DND-41 (cell line): Measurements from ENCODE around the gene NRP1.

Experiments
- ATAC-seq: fragments of 200-7000 bp; cut with Tn5 transposase; 3 replicates; pipeline ENCODE4 v1.9.1; 2021; ENCODE audit warnings: low read depth; ENCODE audit not compliant: insufficient read depth
- DNase-seq: peaks from one replicate; pipeline ENCODE4 v3.0.0-alpha.2; 2020
- H2AFZ ChIP-seq: 2 replicates; pipeline ENCODE4 v1.6.0; 2012; ENCODE audit warnings: low read depth, low read length
- H3K27ac ChIP-seq: 2 replicates; pipeline ENCODE4 v1.5.1; 2012; ENCODE audit warnings: low read length, inconsistent platforms
- H3K27me3 ChIP-seq: fragments of 200-600 bp; sonication (generic); 2 replicates; pipeline ENCODE4 v1.6.0; 2012; ENCODE audit warnings: low read length, mild to moderate bottlenecking, inconsistent platforms; ENCODE audit not compliant: insufficient read depth, poor library complexity
- H3K36me3 ChIP-seq: 2 replicates; pipeline ENCODE4 v1.5.1; 2012; ENCODE audit warnings: low read length, inconsistent platforms; ENCODE audit not compliant: insufficient read depth
- H3K4me1 ChIP-seq: 2 replicates; pipeline ENCODE4 v1.5.1; 2012; ENCODE audit warnings: mild to moderate bottlenecking, low read length; ENCODE audit not compliant: insufficient read depth
- H3K4me2 ChIP-seq: 2 replicates; pipeline ENCODE4 v1.6.0; 2012; ENCODE audit warnings: mild to moderate bottlenecking, moderate library complexity, low read length, inconsistent platforms; ENCODE audit not compliant: insufficient read depth
- H3K4me3 ChIP-seq, 2 experiments: fragments of 200-600 bp in 1 of 2; shearing (Covaris generic) in 1 of 2; 2 replicates each; pipeline ENCODE4 v1.5.1; 2012 to 2016; ENCODE audit warnings: inconsistent platforms in 2 of 2, low read length in 2 of 2, mild to moderate bottlenecking in 2 of 2, low read depth in 1 of 2, moderate library complexity in 1 of 2
- H3K79me2 ChIP-seq: 2 replicates; pipeline ENCODE4 v1.6.0; 2012; ENCODE audit warnings: low read length, inconsistent platforms; ENCODE audit not compliant: insufficient read depth
- H3K9ac ChIP-seq: 2 replicates; pipeline ENCODE4 v1.6.0; 2012; ENCODE audit warnings: low read depth, mild to moderate bottlenecking, inconsistent platforms, low read length, moderate library complexity
- H3K9me3 ChIP-seq: 2 replicates; pipeline ENCODE4 v1.5.1; 2012; ENCODE audit warnings: low read length, moderate library complexity, mild to moderate bottlenecking, inconsistent platforms; ENCODE audit not compliant: insufficient read depth, severe bottlenecking
- H4K20me1 ChIP-seq: 2 replicates; pipeline ENCODE4 v1.6.0; 2012; ENCODE audit warnings: low read length; ENCODE audit not compliant: insufficient read depth
- EZH2 ChIP-seq: IDR thresholded peaks from 3 replicates; pipeline ENCODE4 v1.6.1; 2012; ENCODE audit warnings: borderline replicate concordance, low read depth, mild to moderate bottlenecking, moderate library complexity, low read length, inconsistent platforms; ENCODE audit not compliant: severe bottlenecking
- TF ChIP-seq, protein P1 (sequence below): IDR thresholded peaks from 2 replicates; pipeline ENCODE4 v1.5.1; 2012; ENCODE audit warnings: borderline replicate concordance, low read length, moderate library complexity, mild to moderate bottlenecking; ENCODE audit not compliant: poor library complexity, severe bottlenecking; ENCODE audit errors: extremely low read depth

Gene NRP1

DNA sequence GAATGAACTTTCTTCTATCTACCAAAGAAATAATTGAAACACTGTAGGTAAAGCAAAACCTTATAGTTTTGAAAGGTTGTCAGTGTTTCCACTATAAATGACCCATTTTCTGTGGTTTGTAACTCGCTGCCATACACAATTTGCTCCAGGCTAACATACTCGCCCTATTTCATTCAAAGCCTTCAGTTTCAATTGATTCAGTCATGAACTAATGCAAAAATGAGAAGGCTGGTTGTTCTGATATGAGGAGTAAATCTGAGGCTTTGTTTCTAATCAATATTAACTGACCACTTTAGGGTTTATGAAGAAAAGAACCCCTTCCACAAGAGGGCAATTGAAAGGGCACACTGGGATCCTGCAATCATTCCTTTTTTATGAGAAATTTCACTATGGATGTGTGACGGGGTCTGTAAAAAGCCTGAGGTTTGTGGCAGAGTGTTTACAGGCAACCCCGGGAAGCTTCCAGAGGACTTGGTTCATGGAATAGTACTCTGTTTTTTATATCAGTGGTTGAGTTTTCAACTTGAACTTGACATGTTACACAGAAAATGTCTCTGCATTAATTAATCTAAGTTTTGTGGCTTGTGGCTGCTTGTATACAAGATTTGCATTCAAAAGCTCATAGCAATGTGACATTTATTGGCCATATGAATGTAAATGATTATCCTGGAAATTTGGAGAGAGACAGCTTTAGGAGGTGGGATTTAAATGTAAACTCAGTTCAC, 133.2 kb downstream of the NRP1 start:
- Histone ChIP-seq H3K79me2 (no peaks in the 10 kb centered on the region), H3K27me3 (no peaks in the 10 kb centered on the region), H2AFZ (no peak overlapping the region), H3K4me2 (no peak overlapping the region), H3K27ac (no peak overlapping the region), H3K4me1 (no peaks in the 10 kb centered on the region), H3K9ac (no peak overlapping the region), H3K36me3 (no peaks in the 10 kb centered on the region), H3K9me3 (no peaks in the 10 kb centered on the region), H3K4me3 (no peak overlapping the region), H4K20me1 (no peaks in the 10 kb centered on the region)
- no peak for DNase-seq
- no peak for TF ChIP-seq EZH2
- TF ChIP-seq, protein P1, sequence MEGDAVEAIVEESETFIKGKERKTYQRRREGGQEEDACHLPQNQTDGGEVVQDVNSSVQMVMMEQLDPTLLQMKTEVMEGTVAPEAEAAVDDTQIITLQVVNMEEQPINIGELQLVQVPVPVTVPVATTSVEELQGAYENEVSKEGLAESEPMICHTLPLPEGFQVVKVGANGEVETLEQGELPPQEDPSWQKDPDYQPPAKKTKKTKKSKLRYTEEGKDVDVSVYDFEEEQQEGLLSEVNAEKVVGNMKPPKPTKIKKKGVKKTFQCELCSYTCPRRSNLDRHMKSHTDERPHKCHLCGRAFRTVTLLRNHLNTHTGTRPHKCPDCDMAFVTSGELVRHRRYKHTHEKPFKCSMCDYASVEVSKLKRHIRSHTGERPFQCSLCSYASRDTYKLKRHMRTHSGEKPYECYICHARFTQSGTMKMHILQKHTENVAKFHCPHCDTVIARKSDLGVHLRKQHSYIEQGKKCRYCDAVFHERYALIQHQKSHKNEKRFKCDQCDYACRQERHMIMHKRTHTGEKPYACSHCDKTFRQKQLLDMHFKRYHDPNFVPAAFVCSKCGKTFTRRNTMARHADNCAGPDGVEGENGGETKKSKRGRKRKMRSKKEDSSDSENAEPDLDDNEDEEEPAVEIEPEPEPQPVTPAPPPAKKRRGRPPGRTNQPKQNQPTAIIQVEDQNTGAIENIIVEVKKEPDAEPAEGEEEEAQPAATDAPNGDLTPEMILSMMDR, result no peak
- ATAC-seq, result no peak

DNA sequence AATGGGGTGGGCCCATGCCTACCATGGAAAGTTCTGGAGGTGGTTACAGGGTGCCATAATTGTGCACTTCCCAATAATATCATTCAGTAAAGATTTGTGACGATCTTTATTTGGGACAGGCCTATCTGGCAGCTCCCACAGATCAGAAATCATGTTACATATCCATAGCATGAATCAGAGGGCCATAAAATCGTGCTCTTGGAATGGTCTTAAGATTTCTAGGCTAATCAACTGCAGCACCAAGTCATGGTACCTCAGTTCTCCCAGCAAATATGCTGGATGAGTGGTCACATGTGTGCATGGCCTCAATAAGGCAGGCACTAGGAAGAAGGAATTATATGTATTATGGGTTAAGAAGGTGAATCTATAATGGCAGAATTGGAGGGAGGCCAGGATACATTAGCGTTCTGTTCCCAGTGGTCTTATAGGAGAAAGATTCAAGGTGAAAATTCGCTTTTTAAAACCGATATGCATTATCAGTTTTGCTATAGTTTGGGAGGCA, 134.7 kb downstream of the NRP1 start:
- Histone ChIP-seq H2AFZ (no peak overlapping the region), H3K79me2 (no peaks in the 10 kb centered on the region), H3K27me3 (no peaks in the 10 kb centered on the region), H3K36me3 (no peaks in the 10 kb centered on the region), H3K9ac (no peak overlapping the region), H3K9me3 (no peaks in the 10 kb centered on the region), H4K20me1 (no peaks in the 10 kb centered on the region), H3K4me1 (no peaks in the 10 kb centered on the region), H3K27ac (no peak overlapping the region), H3K4me2 (no peak overlapping the region), H3K4me3 (no peak overlapping the region)
- TF ChIP-seq, protein P1, result no peak
- no peak for TF ChIP-seq EZH2
- no peak for ATAC-seq
- DNase-seq, result no peak

DNA sequence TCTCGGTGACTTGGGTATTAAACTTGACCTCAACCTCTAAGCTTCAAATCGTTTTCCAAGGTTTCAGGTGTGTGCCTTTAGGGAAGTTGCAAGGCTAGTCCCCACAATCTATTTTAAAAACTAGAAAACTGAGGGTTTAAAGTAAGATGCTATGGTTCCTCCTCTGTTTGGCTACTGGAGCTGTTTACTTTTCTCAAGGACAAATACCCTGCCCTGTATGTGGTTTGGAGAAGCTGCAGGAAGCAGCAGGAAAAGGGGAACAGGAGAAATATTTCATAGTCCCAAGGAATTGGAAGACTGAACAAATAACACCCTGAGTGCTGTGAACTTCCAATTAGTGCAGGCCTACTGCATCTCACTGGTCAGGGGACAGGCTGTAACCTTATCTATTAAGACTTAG, 135.9 kb downstream of the NRP1 start:
- H3K36me3 ChIP-seq, result no peaks in the 10 kb centered on the region
- no peak for TF ChIP-seq EZH2
- TF ChIP-seq, protein P1, result no peak
- H2AFZ ChIP-seq, result no peak overlapping the region
- no peak for DNase-seq
- H3K27ac ChIP-seq, result no peak overlapping the region
- H3K9ac ChIP-seq, result no peak overlapping the region
- no peaks in the 10 kb centered on the region for H4K20me1 ChIP-seq
- H3K9me3 ChIP-seq, result no peaks in the 10 kb centered on the region
- no peak for ATAC-seq
- no peak overlapping the region for H3K4me3 ChIP-seq
- H3K27me3 ChIP-seq, result no peaks in the 10 kb centered on the region
- H3K79me2 ChIP-seq, result no peaks in the 10 kb centered on the region
- H3K4me2 ChIP-seq, result no peak overlapping the region
- no peaks in the 10 kb centered on the region for H3K4me1 ChIP-seq
